GM18858 (cell line): ENCODE results near the gene GALNT6.
A peak's percentile ranks its signal among the peaks of the same experiment; 100 is the strongest.

Source experiments
- ATAC-seq: cut with Tn5 transposase; IDR thresholded peaks from one replicate; pipeline ENCODE4 v1.9.1; 2021; ENCODE audit not compliant: unreplicated experiment

The GALNT6 gene, protein sequence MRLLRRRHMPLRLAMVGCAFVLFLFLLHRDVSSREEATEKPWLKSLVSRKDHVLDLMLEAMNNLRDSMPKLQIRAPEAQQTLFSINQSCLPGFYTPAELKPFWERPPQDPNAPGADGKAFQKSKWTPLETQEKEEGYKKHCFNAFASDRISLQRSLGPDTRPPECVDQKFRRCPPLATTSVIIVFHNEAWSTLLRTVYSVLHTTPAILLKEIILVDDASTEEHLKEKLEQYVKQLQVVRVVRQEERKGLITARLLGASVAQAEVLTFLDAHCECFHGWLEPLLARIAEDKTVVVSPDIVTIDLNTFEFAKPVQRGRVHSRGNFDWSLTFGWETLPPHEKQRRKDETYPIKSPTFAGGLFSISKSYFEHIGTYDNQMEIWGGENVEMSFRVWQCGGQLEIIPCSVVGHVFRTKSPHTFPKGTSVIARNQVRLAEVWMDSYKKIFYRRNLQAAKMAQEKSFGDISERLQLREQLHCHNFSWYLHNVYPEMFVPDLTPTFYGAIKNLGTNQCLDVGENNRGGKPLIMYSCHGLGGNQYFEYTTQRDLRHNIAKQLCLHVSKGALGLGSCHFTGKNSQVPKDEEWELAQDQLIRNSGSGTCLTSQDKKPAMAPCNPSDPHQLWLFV

DNA sequence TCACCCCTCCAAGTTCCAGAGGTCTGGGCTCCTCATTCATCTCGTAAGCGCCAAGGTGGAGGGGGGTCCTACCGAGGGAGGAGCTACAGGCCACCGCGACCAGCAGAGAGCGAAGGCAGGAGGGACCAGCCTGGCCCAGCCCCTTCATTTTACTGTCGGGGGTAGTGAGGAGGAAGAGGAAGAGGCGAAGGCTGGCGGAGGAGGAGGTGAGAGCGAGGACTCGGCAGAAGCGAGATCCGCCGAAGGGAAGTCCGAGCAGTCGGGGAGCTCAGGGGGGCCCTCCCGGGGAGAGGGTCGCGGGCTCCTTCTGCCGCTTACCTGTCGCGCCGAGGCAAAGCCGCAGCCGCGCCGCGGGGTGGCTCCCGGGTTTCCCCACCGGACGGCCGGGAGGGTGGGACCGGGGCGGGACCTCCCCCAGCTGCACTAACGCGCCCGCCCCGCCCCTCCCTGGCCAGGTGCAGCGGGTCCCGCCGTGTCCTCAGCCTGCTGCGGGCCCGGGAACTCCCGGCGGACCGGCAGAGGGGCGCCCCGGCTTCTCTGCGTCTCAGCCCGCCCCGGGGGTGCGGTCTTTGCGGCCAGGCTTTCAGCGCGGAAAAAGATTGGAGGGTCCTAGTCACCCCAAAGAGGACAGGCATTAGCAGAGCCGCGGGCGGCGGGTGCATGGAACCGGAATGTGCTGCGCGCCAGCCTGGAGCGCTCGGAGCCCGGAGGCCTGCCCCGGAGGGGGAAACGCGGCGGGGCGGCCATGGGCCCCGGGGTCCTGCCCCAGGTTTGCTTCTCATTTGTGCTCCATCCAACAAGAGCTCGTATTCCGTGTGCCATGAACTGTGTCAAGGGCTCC is at the start of gene GALNT6:
Gene GALNT6, minus strand, starts transcription at position 124 of the 841 bp plus-strand sequence. CDS start 11,625 bp downstream, outside the sequence.
- no peak for ATAC-seq

DNA sequence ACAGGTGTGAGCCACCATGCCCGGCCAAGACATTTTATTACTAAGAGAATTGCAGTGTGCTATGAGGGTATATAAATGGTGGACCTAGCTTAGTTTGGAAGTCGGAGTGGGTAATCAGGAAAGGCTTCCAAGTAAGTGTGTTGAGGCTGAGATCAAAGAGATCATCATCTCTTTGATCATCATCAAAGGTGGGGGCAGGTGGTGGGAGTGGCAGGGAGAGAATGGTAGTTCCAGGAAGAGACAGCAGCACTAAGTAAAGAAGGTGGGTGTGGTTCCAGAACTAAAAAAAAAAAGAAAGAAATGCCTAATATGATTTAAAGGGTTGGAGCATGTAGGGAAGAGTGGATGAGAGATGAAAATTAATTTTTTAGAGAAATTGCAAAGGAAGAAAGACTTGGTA is 48.1 kb upstream of the GALNT6 start:
- no peak for ATAC-seq

DNA sequence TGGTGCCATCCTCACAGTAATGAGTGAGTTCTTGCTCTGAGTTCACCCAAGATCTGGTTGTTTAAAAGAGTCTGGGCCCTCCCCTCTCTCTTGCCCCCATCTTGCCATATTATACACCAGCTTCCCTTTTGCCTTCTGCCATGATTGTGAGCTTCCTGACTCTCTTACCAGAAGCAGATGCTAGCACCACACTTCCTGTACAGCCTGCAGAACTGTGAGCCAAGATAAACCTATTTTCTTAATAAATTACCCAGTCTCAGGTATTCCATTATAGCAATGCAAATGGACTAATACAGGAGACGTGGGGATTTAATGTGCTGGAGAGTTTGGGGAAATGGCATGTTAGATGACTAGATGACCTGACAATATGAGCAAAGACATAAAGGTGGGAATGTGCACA is 46.2 kb upstream of the GALNT6 start:
- ATAC-seq = no peak

DNA sequence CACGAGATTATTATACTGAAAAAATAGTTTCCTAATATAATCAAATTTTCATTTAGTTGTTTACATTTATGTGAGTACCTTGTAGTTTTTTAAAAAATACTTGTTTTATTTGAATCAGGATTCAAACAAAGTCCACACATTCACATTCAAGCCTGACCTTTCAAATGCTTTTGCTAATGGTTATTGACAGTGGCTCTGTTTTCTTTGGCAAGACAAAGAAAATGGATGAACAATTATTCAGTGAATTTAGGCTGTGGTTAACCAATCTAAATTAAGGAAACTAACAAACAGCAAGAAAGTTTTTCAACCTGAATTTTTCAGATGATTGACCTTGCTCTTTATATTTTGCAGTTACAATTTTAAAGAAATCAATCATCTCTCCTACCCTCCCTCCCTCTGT is 43.1 kb upstream of the GALNT6 start:
- no peak for ATAC-seq

DNA sequence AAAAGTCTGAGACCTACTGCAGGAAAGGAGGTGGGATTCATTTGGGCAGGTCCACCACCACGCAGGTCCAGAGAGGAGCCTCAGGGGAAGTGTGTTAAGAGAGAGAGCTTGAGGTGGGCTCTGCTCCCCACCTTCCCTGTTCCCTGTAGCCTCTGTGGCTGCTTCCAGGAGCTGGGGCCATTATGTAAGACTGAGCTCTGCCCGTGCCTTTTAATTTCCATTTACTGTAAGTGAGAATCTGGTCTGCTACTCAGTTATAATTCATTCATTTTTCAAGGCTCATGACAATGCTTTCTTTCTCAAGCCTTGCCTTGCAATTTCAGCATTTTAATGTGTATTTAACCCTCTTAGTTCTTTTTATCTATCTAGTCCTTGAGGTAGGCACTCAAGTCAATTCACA is 41.7 kb upstream of the GALNT6 start:
- no peak for ATAC-seq

DNA sequence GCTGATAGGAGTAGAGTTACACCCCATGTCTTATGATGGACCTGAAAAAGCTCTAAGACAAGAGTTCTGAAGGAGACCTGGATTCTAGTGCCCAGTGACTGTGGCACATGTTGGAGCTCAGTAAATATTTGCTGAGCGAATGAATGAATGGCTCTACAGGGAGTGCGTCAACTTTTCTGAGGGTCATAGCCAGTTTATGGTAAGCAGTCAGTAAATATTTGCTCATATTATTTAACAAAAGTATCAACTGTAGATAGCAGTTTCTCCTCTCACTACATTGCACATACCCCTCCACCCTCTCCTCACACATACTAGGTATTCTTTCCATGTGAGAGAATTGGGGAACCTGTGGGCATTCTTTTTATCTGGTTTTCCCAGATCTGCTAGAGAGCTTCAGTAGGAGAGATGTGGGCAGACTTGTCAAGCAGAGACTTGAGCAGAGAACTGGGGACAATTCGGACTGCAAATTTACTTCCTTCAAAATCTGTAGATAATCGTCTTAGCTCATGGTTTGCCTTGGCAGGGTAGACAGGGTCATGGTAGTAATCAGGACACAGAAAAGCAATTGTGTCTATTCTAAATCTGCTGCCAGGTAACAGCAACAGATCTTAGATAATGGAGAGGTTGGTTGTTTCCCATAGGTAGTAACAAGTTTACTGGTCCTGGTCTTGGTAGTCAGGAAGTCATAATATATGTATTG is 39.1 kb upstream of the GALNT6 start:
- no peak for ATAC-seq

DNA sequence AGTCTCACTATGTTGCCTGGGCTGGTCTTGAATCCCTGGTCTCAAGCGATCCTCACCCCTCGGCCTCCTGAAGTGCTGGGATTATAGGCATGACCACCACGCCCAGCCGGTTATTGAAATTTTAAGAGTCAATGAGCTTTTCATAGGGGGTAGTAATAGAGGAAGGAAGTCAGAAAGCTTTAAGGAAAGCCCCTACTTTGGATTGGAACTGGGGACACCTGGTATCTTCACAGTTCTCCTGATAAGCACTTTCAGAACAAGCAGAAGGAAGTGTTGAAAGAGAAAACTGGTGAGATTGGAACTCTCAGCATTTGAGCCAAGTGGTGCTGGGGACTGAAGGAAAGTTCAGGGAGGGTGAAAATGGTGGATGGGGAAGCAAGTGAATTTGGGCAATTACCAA is 38.5 kb upstream of the GALNT6 start:
- ATAC-seq = no peak

DNA sequence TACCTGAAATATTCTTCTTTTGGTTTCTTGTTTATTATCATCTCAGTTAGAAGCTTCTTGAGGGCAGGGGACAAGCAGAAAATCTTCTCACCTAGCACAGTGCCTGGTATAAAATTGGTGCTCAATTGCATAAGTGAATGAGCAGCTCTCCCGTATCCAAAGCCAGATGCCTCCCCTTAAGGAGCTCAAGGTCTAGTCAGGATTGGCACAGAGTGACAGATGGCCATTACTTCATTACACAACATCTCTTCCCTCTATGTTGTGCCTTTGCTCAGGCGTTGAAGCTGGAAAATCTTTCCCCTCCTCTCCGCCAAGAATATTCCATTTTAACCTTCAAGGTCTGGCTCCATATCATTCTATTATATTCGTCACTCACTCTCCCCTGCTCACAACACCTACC is 37.0 kb upstream of the GALNT6 start:
- ATAC-seq = no peak

DNA sequence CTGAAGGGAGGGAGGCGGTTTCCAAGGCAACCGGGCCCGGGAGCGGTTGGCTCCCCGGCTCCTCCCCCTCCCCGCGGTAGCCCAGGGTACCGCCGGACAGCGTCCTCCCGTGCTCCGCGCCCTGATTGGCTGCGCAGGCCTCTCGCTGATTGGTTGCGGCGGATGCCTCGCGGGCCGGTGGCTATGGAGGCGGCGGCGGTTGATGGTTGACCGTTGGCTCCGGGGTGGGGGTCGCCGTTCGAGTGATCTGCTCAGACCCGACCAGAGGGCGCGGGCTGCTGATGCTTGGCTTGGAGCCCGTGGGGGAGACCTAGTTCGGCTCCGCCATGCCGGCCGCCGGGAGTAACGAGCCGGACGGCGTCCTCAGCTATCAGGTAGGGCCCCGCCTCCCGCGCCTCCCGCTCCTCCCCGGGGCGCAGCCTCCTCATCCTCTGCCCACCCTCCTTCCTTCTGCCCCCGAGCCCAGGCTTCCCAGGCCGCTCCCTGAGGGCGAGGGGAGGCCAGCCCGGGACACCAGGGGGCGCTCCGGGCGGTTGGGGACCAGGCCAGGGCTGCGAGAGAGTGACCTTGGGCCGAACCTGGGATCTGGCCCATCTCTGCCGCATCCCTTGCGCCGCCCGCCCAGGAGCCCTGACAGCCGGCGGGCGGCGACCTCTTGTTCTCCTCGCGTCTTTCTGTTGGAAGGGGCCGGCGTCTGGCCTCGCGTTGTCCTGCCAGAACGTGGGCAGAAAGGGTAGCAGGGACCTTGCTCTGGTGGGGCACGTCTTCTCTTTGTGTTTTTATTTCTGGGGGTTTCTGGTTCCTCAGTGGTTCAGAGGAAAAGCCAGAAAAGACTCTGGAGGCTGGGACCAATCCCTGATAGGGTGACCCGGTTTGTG is 33.7 kb upstream of the GALNT6 start, which contains the start of gene SLC4A8:
Gene SLC4A8, plus strand, starts transcription at position 170 of the 878 bp plus-strand sequence. Its CDS starts 157 bp downstream, at position 327.
- ATAC-seq = peak; percentile 73

DNA sequence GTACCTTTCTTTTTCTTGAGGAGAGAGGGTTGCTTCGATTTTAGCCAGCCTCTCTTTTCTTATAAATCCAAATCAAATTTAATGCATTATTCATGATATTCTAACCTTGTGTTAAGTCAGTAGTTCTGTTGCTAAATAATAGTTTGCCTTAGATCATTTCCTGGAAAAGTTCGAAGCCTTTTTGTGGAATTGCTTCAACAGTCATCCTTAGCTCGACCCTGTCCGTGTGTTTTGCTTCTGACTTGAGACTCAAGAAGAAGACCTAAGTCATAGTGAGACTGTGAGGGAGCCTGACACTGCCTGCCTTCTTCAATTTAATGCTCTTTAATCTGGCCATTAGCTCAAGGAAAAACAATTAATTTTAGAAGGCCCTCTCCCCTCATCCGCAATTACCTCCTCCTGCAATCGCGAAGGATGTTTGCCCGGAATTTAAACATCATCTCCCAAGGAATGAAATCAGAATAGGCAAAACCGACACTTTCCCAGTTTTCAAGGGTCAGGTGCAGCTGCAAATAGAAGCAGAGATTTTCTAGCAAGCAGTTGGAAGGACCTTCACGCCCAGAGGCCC is 33.0 kb upstream of the GALNT6 start:
- ATAC-seq = no peak

DNA sequence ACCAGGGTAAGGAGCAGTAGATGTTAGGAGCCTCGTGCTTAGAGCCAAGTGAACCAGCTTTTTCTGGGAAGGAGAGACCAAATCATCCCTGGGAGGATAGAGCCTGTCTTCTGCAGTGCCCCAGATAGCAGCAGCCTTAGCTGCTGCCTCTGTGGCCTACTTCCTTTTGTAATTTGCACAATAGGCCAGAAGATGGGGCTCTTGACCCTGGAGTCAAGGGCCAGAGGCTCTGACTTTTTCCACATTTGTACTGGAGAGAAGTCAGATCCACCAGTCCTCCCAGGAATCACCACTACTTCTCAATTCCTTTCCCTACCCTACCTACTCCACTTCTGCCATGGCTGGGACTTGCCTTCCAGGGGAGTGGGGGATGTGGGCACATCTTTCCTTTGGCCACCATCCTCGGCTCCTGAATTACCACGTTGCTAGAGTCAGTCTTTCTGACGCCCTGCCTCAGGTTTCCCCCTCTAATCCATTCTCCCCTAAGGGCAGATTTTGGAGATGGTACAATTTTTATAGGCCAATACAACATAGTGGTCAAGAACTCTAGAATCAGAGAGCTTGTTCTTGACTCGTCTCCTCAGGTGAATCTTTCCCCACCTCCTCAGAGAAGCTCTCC is 30.2 kb upstream of the GALNT6 start:
- ATAC-seq = no peak

DNA sequence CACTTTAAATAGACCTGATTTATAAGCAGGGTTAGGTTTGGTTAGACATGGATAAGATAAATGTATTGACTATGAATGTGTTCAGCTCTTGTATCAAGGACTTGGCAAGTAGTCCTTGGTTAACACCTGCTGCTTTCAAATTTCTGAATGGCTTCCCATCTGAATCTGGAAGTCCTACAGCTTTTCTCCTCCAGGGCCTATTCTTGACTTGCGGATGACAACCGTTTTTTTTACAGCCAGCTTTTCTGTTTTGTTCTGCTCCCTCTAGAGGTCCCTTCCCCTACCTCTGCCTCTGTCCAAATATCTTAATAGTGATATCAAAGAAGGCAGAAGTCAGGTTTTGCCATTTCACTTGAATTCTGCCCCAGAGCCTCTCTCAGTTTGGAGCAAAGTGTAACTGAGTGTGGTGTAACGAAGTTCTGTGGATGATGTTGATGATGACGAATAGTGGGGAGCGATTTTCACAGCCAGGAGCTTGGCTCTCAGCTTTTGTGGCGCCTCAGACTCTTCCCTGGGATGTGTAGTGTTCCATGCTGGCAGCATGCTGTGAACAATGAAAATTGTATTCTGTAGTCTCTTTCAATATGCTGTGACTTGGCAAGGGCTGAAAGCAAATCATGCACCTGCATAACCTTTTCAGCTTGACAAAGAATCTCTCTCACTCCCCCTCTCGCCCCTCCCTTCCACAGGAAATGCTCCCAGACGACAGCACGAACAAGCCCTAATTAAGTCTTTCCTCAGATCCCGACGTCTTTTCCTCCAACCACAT is 28.4 kb upstream of the GALNT6 start:
- no peak for ATAC-seq

DNA sequence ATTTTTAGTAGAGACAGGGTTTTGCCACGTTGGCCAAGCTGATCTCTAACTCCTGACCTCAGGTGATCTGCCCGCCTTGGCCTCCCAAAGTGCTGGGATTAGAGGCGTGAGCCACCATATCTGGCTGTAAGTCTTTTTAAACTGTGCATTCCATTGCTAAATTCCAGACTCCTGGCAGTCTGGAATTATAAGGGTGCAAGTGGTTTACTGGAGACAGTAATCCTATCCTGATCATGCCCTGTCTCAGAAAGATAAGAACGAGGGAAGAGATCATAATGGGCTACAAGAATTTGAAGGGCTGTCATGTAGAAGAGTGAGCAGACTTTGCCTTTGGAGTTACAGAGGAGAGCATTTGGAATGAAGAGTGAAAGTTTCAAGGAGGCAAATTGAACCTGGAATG is 26.6 kb upstream of the GALNT6 start:
- no peak for ATAC-seq

DNA sequence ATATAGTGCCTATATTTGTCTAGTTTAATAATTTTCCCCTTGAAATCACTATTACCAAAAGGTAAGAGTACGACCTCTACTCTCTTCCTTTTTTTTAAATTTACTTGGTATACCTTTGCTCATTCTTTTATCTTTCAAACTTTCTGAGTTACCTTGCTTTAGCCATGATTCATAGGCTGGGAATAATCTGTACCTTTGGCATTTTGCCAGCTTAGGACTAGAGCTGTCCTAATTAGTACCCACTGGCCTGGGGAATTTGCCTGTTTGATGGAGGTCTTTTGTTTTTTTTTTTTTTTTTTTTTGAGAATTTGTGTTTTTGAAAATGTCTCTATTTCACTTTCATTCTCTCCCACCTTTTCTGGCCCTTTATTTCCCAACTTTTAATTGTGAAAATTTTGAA is 24.7 kb upstream of the GALNT6 start:
- ATAC-seq = no peak

DNA sequence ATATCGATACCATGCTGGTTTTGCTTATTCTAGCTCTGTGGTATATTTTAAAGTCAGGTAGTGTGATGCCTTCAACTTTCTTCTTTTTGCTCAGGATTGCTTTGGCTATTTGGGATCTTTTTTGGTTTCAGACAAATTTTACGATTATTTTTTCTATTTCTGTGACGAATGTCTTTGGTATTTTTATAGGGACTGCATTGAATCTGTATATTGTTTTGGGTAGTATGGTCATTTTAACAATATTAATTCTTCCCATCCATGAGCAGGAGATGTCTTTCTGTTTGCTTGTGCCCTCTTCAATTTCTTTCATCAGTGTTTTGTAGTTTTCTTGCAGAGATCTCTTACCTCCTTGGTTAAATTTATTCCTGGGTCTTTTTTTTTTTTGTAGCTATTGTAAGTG is 22.6 kb upstream of the GALNT6 start:
- ATAC-seq = no peak

DNA sequence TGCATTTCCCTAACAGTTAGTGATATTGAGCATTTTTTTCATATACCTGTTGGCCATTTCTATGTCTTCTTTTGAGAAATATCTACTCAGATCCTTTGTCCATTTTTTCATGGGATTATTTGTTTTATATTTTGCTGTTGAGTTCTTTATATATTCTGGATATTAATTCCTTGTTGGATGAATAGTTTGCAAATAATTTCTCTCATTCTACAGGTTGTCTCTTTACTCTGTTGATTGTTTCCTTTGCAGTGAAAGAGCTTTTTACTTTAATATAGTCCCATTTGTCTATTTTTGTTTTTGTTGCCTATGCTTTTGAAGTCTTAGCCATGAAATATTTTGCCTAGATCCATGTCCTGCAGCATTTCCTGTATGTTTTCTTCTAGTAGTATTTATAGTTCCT is 21.9 kb upstream of the GALNT6 start:
- ATAC-seq = no peak

DNA sequence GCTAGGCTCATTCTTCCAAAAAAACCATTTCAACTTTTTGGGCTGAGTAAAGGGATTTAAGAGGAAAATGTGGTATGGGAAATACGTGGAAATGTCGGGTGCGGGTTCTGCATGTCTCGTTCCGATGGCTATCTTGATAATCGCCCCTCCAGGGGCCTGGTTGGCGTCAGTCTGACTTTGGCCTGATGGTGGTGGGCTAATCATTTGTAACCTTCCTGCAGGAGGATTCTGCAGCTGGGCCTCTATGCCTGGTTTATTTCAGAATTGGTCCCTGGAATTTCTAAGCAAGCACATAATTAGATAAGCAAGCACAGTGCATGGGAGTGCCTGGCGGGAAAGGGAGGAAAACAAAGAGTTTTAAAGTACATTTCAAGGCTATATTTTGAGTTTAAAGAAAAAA is 18.6 kb upstream of the GALNT6 start:
- ATAC-seq = no peak

DNA sequence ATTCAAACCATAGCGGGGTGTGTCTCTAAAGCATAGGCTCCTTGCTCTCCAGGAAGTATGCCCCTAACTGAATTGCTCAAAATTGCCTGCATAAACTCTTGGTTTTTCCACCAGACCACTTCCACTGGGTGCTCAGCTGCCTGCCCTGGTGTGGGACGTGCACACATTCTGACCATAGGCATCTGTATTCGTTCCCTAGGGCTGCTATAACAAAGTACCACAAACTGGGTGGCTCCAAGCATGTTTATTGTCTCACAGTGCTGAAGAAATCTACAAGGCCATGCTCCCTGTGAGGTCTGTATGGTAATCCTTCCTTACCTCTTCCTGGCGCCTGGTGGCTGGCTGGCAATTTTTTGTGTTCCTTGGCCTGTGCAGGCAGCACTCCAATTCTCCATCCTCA is 16.4 kb upstream of the GALNT6 start:
- ATAC-seq = no peak

DNA sequence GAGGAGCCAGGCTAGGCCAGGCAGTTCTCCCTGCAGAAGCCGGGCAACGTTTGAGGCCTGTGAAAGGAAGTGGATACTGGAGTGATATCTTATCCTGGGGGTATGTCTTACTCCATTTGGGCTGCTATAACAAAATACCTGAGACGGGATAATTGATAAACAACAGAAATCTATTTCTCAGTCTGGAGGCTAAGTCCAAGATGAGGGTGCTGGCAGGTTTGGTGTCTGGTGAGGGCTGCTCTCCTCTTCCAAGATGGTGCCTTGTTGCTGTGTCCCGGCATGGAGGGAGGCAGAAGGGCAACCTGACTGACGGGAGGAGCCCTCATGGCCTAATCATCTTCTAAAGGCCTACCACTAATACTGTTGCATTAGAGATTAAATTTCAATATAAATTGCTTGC is 15.7 kb upstream of the GALNT6 start:
- ATAC-seq = no peak
